ENCODE data around the gene GLB1L. TPM values are rescaled to one million over a fixed set of nuclear protein-coding genes. Genes with fewer than 3 reads are reported as not detected.
"Not testable (repeated sequence)": the region's sequence is repeated elsewhere in the genome, so short reads cannot be mapped to it uniquely, and the experiment has no call there.

Gene GLB1L
- total RNA-seq = 5.3 and 5.4 TPM in 2 replicates

- intact Hi-C loops (cut with micrococcal nuclease) = loop anchor here (1.0 to 10.0 kb wide), 12 partner anchors 8 to 1026 kb away; partner anchors contain the start of genes ANKZF1, ATG9A, CNOT9 and DNAJB2
Measured at GRCh38 chr2:219245148-219245898, at the start of gene GLB1L, which contains the start of gene STK16. Gene GLB1L (minus strand): TSS chr2:219245444. CDS start chr2:219243573, 1,871 bp downstream. Gene STK16 (plus strand): TSS chr2:219245479. CDS start chr2:219246000, 521 bp downstream.

- intact Hi-C loops (cut with micrococcal nuclease) = loop anchor here (1.0 to 5.0 kb wide), 9 partner anchors 15 to 248 kb away; partner anchors contain the start of genes ANKZF1, ATG9A, CHPF and CNPPD1
Measured at GRCh38 chr2:219294356-219295351, 49.4 kb upstream of the GLB1L start.

GRCh38 chr2:219293736-219294231 is 48.5 kb upstream of the GLB1L start:
- intact Hi-C loops (cut with micrococcal nuclease) = loop anchor here (1.0 to 2.0 kb wide), 2 partner anchors 49 to 95 kb away; partner anchors contain the start of genes GLB1L and STK16

- intact Hi-C loops (cut with micrococcal nuclease) = no loop called here
Measured at GRCh38 chr2:219292616-219293015, 47.4 kb upstream of the GLB1L start.

GRCh38 chr2:219291910-219292490 is 46.8 kb upstream of the GLB1L start:
- intact Hi-C loops (cut with micrococcal nuclease) = no loop called here

GRCh38 chr2:219291394-219291793 is 46.1 kb upstream of the GLB1L start:
- intact Hi-C loops (cut with micrococcal nuclease) = no loop called here

- intact Hi-C loops (cut with micrococcal nuclease) = no loop called here
Measured at GRCh38 chr2:219290381-219291171, 45.3 kb upstream of the GLB1L start.

GRCh38 chr2:219289537-219290361 is 44.5 kb upstream of the GLB1L start:
- intact Hi-C loops (cut with micrococcal nuclease) = no loop called here

GRCh38 chr2:219289195-219289536 is 43.9 kb upstream of the GLB1L start:
- intact Hi-C loops (cut with micrococcal nuclease) = no loop called here

GRCh38 chr2:219287580-219288265 is 42.5 kb upstream of the GLB1L start:
- intact Hi-C loops (cut with micrococcal nuclease) = no loop called here

GRCh38 chr2:219287116-219287440 is 41.8 kb upstream of the GLB1L start:
- intact Hi-C loops (cut with micrococcal nuclease) = not testable (repeated sequence)

- intact Hi-C loops (cut with micrococcal nuclease) = no loop called here
Measured at GRCh38 chr2:219286436-219287115, 41.3 kb upstream of the GLB1L start.

- intact Hi-C loops (cut with micrococcal nuclease) = no loop called here
Measured at GRCh38 chr2:219285894-219286425, 40.7 kb upstream of the GLB1L start.

- intact Hi-C loops (cut with micrococcal nuclease) = no loop called here
Measured at GRCh38 chr2:219285373-219285735, 40.1 kb upstream of the GLB1L start.

- intact Hi-C loops (cut with micrococcal nuclease) = no loop called here
Measured at GRCh38 chr2:219284501-219285372, 39.5 kb upstream of the GLB1L start.

- intact Hi-C loops (cut with micrococcal nuclease) = no loop called here
Measured at GRCh38 chr2:219282943-219283581, 37.8 kb upstream of the GLB1L start.

- intact Hi-C loops (cut with micrococcal nuclease) = no loop called here
Measured at GRCh38 chr2:219282375-219282774, 37.1 kb upstream of the GLB1L start.
